ENCODE results near the gene NR2F1. TPM values are rescaled to one million over a fixed set of nuclear protein-coding genes. Genes with fewer than 3 reads are reported as not detected.

The NR2F1 gene
- total RNA-seq, 8 experiments from 2014 or later: 1.0 to 182 (median 108) TPM

- in situ Hi-C loops (cut with MboI; ENCODE audit: low pct_unique_long_range_greater_than_20kb in 2 of 9, low sequenced_read_pairs in 9 of 9, unreplicated experiment in 9 of 9): loop anchor here in 8 of 9 experiments (25.0 kb wide), 7 partner anchors 290 to 1290 kb away; no protein-coding TSS in a partner anchor
- 8 to 90% (median 83%) methylated on average over 3 to 11 of the region's 40 CpGs; no CpG with 5 or more reads in 5 of the 10 experiments for whole genome bisulfite sequencing, 10 experiments
- peaks cover 63 to 71% of the 10 kb centered on the region in 2 donors for H3K4me1 ChIP-seq (replicated peaks in 1 of 2)
- peak overlapping the region in 1 of 2 donors; percentile 17 for H3K27ac ChIP-seq
- ATAC-seq (replicated peaks in 6 of 8): peak in 1 of 8 experiments; percentile 8
- no peak overlapping the region for H3K4me3 ChIP-seq
Observed at GRCh38 chr5:93596676-93597490, 13.9 kb downstream of the NR2F1 start.

- Histone ChIP-seq H3K4me3 (peak overlapping the region; percentile 8 to 48 (median 18)), H3K27ac (peak overlapping the region; percentile 66 to 81), H3K4me1 (replicated peaks in 1 of 2) (peaks cover 62 to 73% of the 10 kb centered on the region in 2 donors)
- in situ Hi-C loops (cut with MboI; ENCODE audit: low pct_unique_long_range_greater_than_20kb in 2 of 9, low sequenced_read_pairs in 9 of 9, unreplicated experiment in 9 of 9): loop anchor here in 8 of 9 experiments (25.0 kb wide), 7 partner anchors 289 to 1289 kb away; no protein-coding TSS in a partner anchor
- 16 to 54% (median 39%) methylated on average over 3 to 16 of the region's 28 CpGs; no CpG with 5 or more reads in 4 of the 10 experiments for WGBS, 10 experiments
- ATAC-seq (replicated peaks in 6 of 8): peak in 6 of 8 experiments; percentile 37 to 63 (median 56)
Observed at GRCh38 chr5:93598091-93599000, 15.3 kb downstream of the NR2F1 start.

GRCh38 chr5:93599001-93599379 is 16.0 kb downstream of the NR2F1 start:
- 0 to 86% (median 8%) methylated on average over 1 to 5 of the region's 5 CpGs; no CpG with 5 or more reads in 1 of the 10 experiments for WGBS, 10 experiments
- H3K27ac ChIP-seq: peak overlapping the region; percentile 66 to 81
- peak overlapping the region; percentile 8 to 48 (median 18) for H3K4me3 ChIP-seq
- in situ Hi-C loops (cut with MboI; ENCODE audit: low pct_unique_long_range_greater_than_20kb in 2 of 9, low sequenced_read_pairs in 9 of 9, unreplicated experiment in 9 of 9): loop anchor here in 8 of 9 experiments (25.0 kb wide), 7 partner anchors 288 to 1288 kb away; no protein-coding TSS in a partner anchor
- ATAC-seq (replicated peaks in 6 of 8): peak in 5 of 8 experiments; percentile 13 to 45 (median 38)
- H3K4me1 ChIP-seq (replicated peaks in 1 of 2): peaks cover 62 to 72% of the 10 kb centered on the region in 2 donors

- peak in 5 of 8 experiments; percentile 50 to 69 (median 62) for ATAC-seq (replicated peaks in 6 of 8)
- peak overlapping the region; percentile 8 to 48 (median 18) for H3K4me3 ChIP-seq
- H3K4me1 ChIP-seq (replicated peaks in 1 of 2): peaks cover 62 to 66% of the 10 kb centered on the region in 2 donors
- in situ Hi-C loops (cut with MboI; ENCODE audit: low pct_unique_long_range_greater_than_20kb in 2 of 9, low sequenced_read_pairs in 9 of 9, unreplicated experiment in 9 of 9): loop anchor here (25.0 kb wide), 10 partner anchors 188 to 1288 kb away; no protein-coding TSS in a partner anchor
- WGBS, 10 experiments: 0 to 72% (median 28%) methylated on average over 2 to 15 of the region's 17 CpGs
- peak overlapping the region; percentile 66 to 81 for H3K27ac ChIP-seq
Observed at GRCh38 chr5:93599399-93600120, 16.5 kb downstream of the NR2F1 start.

GRCh38 chr5:93600409-93601070 is 17.5 kb downstream of the NR2F1 start:
- peak in 1 of 8 experiments; percentile 78 for ATAC-seq (replicated peaks in 6 of 8)
- 7 to 52% (median 21%) methylated on average over 2 to 8 of the region's 8 CpGs for WGBS, 10 experiments
- peaks cover 62 to 71% of the 10 kb centered on the region in 2 donors for H3K4me1 ChIP-seq (replicated peaks in 1 of 2)
- H3K27ac ChIP-seq: peak overlapping the region; percentile 61 to 81
- in situ Hi-C loops (cut with MboI; ENCODE audit: low pct_unique_long_range_greater_than_20kb in 2 of 9, low sequenced_read_pairs in 9 of 9, unreplicated experiment in 9 of 9): loop anchor here in 8 of 9 experiments (25.0 kb wide), 5 partner anchors 187 to 1262 kb away; no protein-coding TSS in a partner anchor
- peak overlapping the region; percentile 23 to 48 (median 27) for H3K4me3 ChIP-seq

GRCh38 chr5:93601071-93601801 is 18.2 kb downstream of the NR2F1 start:
- in situ Hi-C loops (cut with MboI; ENCODE audit: low pct_unique_long_range_greater_than_20kb in 2 of 9, low sequenced_read_pairs in 9 of 9, unreplicated experiment in 9 of 9): loop anchor here in 8 of 9 experiments (25.0 kb wide), 5 partner anchors 186 to 1261 kb away; no protein-coding TSS in a partner anchor
- Histone ChIP-seq H3K27ac (peak overlapping the region; percentile 78 to 81), H3K4me1 (replicated peaks in 1 of 2) (peaks cover 69 to 78% of the 10 kb centered on the region in 2 donors), H3K4me3 (peak overlapping the region; percentile 23 to 48 (median 27))
- ATAC-seq (replicated peaks in 6 of 8): peak in 5 of 8 experiments; percentile 8 to 29 (median 9)
- 0 to 83% (median 42%) methylated on average over 1 to 3 of the region's 3 CpGs; no CpG with 5 or more reads in 1 of the 10 experiments for WGBS, 10 experiments

GRCh38 chr5:93601802-93602155 is 18.8 kb downstream of the NR2F1 start:
- peak overlapping the region; percentile 78 to 81 for H3K27ac ChIP-seq
- 0 to 49% (median 12%) methylated on average over 2 to 8 of the region's 9 CpGs for WGBS, 10 experiments
- in situ Hi-C loops (cut with MboI; ENCODE audit: low pct_unique_long_range_greater_than_20kb in 2 of 9, low sequenced_read_pairs in 9 of 9, unreplicated experiment in 9 of 9): loop anchor here in 8 of 9 experiments (25.0 kb wide), 5 partner anchors 186 to 1261 kb away; no protein-coding TSS in a partner anchor
- peak overlapping the region; percentile 23 to 48 (median 27) for H3K4me3 ChIP-seq
- peaks cover 75 to 84% of the 10 kb centered on the region in 2 donors for H3K4me1 ChIP-seq (replicated peaks in 1 of 2)
- peak in 3 of 8 experiments; percentile 5 to 27 (median 9) for ATAC-seq (replicated peaks in 6 of 8)

GRCh38 chr5:93602241-93603077 is 19.4 kb downstream of the NR2F1 start:
- peak overlapping the region; percentile 78 to 81 for H3K27ac ChIP-seq
- peaks cover 78 to 89% of the 10 kb centered on the region in 2 donors for H3K4me1 ChIP-seq (replicated peaks in 1 of 2)
- peak in 4 of 8 experiments; percentile 1 to 18 (median 6) for ATAC-seq (replicated peaks in 6 of 8)
- peak overlapping the region; percentile 23 to 48 (median 27) for H3K4me3 ChIP-seq
- WGBS, 10 experiments: 0 to 79% (median 38%) methylated on average over 1 to 23 of the region's 39 CpGs; no CpG with 5 or more reads in 1 of the 10 experiments
- in situ Hi-C loops (cut with MboI; ENCODE audit: low pct_unique_long_range_greater_than_20kb in 2 of 9, low sequenced_read_pairs in 9 of 9, unreplicated experiment in 9 of 9): loop anchor here in 8 of 9 experiments (25.0 kb wide), 5 partner anchors 185 to 1260 kb away; no protein-coding TSS in a partner anchor

- Histone ChIP-seq H3K4me1 (replicated peaks in 1 of 2) (peaks cover 76 to 89% of the 10 kb centered on the region in 2 donors), H3K4me3 (peak overlapping the region in 4 of 5 donors; percentile 42 to 48 (median 44)), H3K27ac (peak overlapping the region; percentile 78 to 88)
- no peak for ATAC-seq (replicated peaks in 6 of 8)
- in situ Hi-C loops (cut with MboI; ENCODE audit: low pct_unique_long_range_greater_than_20kb in 2 of 9, low sequenced_read_pairs in 9 of 9, unreplicated experiment in 9 of 9): loop anchor here in 8 of 9 experiments (25.0 kb wide), 5 partner anchors 184 to 1259 kb away; no protein-coding TSS in a partner anchor
- WGBS, 10 experiments: 4 to 95% (median 50%) methylated on average over 3 to 8 of the region's 8 CpGs
Observed at GRCh38 chr5:93603078-93603792, 20.2 kb downstream of the NR2F1 start.
